GM23338 (cell line): ENCODE results near the gene CHRD. TPM values are rescaled to one million over a fixed set of nuclear protein-coding genes. Genes with fewer than 3 reads are reported as not detected.

Experiments
- ATAC-seq: fragments of 200-7000 bp; cut with Tn5 transposase; 3 replicates; pipeline ENCODE4 v1.9.1; 2020
- DNase-seq: peaks from one replicate; pipeline ENCODE4 v3.0.0-alpha.2; 2015; ENCODE audit warnings: low spot score
- H2AFZ ChIP-seq: fragments of 200-600 bp; sonication (generic); 2 replicates; pipeline ENCODE4 v1.8.0; 2016; ENCODE audit warnings: antibody characterized with exemption, mild to moderate bottlenecking, moderate library complexity
- H3F3A ChIP-seq: fragments of 200-600 bp; sonication (generic); replicated peaks from 2 replicates; pipeline ENCODE4 v1.8.0; 2017; ENCODE audit warnings: antibody characterized with exemption, mixed run types, low read depth
- H3K27ac ChIP-seq: fragments of 200-600 bp; sonication (generic); 2 replicates; pipeline ENCODE4 v1.6.1; 2016; ENCODE audit warnings: low read depth
- H3K27me3 ChIP-seq: fragments of 200-600 bp; sonication (generic); 2 replicates; pipeline ENCODE4 v1.8.0; 2016; ENCODE audit warnings: mild to moderate bottlenecking, mixed run types, moderate library complexity; ENCODE audit not compliant: insufficient read depth
- H3K36me3 ChIP-seq: fragments of 200-600 bp; sonication (generic); 2 replicates; pipeline ENCODE4 v1.8.0; 2016; ENCODE audit warnings: mild to moderate bottlenecking; ENCODE audit not compliant: insufficient read depth
- H3K4me1 ChIP-seq: fragments of 200-600 bp; sonication (generic); 2 replicates; pipeline ENCODE4 v1.8.0; 2016; ENCODE audit warnings: mild to moderate bottlenecking, moderate library complexity; ENCODE audit not compliant: insufficient read depth
- H3K4me2 ChIP-seq: fragments of 200-600 bp; sonication (generic); 2 replicates; pipeline ENCODE4 v1.7.1; 2017; ENCODE audit warnings: mixed run types
- H3K4me3 ChIP-seq: fragments of 200-600 bp; sonication (generic); 2 replicates; pipeline ENCODE4 v1.6.1; 2016; ENCODE audit warnings: mixed run types
- H3K79me2 ChIP-seq: fragments of 200-600 bp; sonication (generic); replicated peaks from 2 replicates; pipeline ENCODE4 v1.8.0; 2017; ENCODE audit warnings: mild to moderate bottlenecking; ENCODE audit not compliant: insufficient read depth
- H3K9me2 ChIP-seq: fragments of 200-600 bp; sonication (generic); 2 replicates; pipeline ENCODE4 v1.8.0; 2017; ENCODE audit not compliant: insufficient read depth
- H4K20me1 ChIP-seq: fragments of 200-600 bp; sonication (generic); replicated peaks from 2 replicates; pipeline ENCODE4 v1.8.0; 2017; ENCODE audit warnings: mild to moderate bottlenecking; ENCODE audit not compliant: insufficient read depth
- H3K27ac Mint-ChIP-seq: 2 replicates; pipeline ENCODE4 v1.8.0; 2020; ENCODE audit warnings: inconsistent platforms, mild to moderate bottlenecking, moderate library complexity, mixed read lengths
- H3K27me3 Mint-ChIP-seq: 3 replicates; pipeline ENCODE4 v1.8.0; 2022; ENCODE audit warnings: low read depth, mild to moderate bottlenecking, moderate library complexity, mixed read lengths, inconsistent platforms; ENCODE audit not compliant: insufficient read depth, poor library complexity
- H3K36me3 Mint-ChIP-seq: 3 replicates; pipeline ENCODE4 v1.8.0; 2021; ENCODE audit warnings: low read depth, mild to moderate bottlenecking, inconsistent platforms, moderate library complexity, mixed read lengths
- H3K4me1 Mint-ChIP-seq: 3 replicates; pipeline ENCODE4 v1.8.0; 2020; ENCODE audit warnings: mild to moderate bottlenecking, inconsistent platforms, mixed read lengths
- H3K4me3 Mint-ChIP-seq: 3 replicates; pipeline ENCODE4 v1.8.0; 2021; ENCODE audit warnings: moderate library complexity, mild to moderate bottlenecking, inconsistent platforms, mixed read lengths
- H3K9me3 Mint-ChIP-seq: 3 replicates; pipeline ENCODE4 v1.8.0; 2020; ENCODE audit warnings: moderate library complexity, mild to moderate bottlenecking, inconsistent platforms, mixed read lengths
- CREB1 ChIP-seq: fragments of 250-450 bp; sonication (Bioruptor Pico); IDR thresholded peaks from 2 replicates; pipeline ENCODE4 v1.5.0; 2020; ENCODE audit warnings: low read depth, mild to moderate bottlenecking, moderate library complexity
- CTCF ChIP-seq, 2 experiments: fragments of 200-600 bp in 1 of 2; sonication (generic) in 1 of 2; conservative IDR thresholded peaks; 2 replicates each; pipeline versions ENCODE4 v1.5.1 to v1.6.1; 2016 to 2017; ENCODE audit warnings: antibody characterized with exemption in 2 of 2, low read depth in 2 of 2, mild to moderate bottlenecking in 2 of 2, moderate library complexity in 1 of 2
- EZH2 ChIP-seq: fragments of 200-600 bp; sonication (generic); IDR thresholded peaks from one replicate; pipeline ENCODE4 v1.8.0; 2017; ENCODE audit warnings: antibody characterized with exemption, mild to moderate bottlenecking, low read depth; ENCODE audit not compliant: unreplicated experiment
- EZH2phosphoT487 ChIP-seq: fragments of 200-600 bp; sonication (generic); IDR thresholded peaks from one replicate; pipeline ENCODE4 v1.8.1; 2018; ENCODE audit warnings: antibody characterized with exemption; ENCODE audit not compliant: unreplicated experiment
- JUNB ChIP-seq: IDR thresholded peaks from one replicate; pipeline ENCODE4 v1.6.1; 2016; ENCODE audit warnings: antibody characterized with exemption; ENCODE audit not compliant: unreplicated experiment
- NANOG ChIP-seq: IDR thresholded peaks from 2 replicates; pipeline ENCODE4 v1.6.1; 2016; ENCODE audit warnings: antibody characterized with exemption, borderline replicate concordance
- POLR2AphosphoS5 ChIP-seq: IDR thresholded peaks from 2 replicates; pipeline ENCODE4 v1.6.1; 2016; ENCODE audit warnings: antibody characterized with exemption, low read depth
- REST ChIP-seq: IDR thresholded peaks from one replicate; pipeline ENCODE4 v1.6.1; 2018; ENCODE audit warnings: antibody characterized with exemption; ENCODE audit not compliant: unreplicated experiment
- STAT1 ChIP-seq: IDR thresholded peaks from one replicate; pipeline ENCODE4 v1.6.1; 2016; ENCODE audit warnings: antibody characterized with exemption; ENCODE audit not compliant: unreplicated experiment
- ZNF114 ChIP-seq: fragments of 250-450 bp; sonication (Bioruptor Pico); IDR thresholded peaks from 2 replicates; pipeline ENCODE4 v1.5.0; 2020; ENCODE audit warnings: mild to moderate bottlenecking, moderate library complexity
- ZNF331 ChIP-seq: fragments of 250-450 bp; sonication (Bioruptor Pico); IDR thresholded peaks from 2 replicates; pipeline ENCODE4 v1.5.0; 2020; ENCODE audit warnings: low read depth, mild to moderate bottlenecking, moderate library complexity
- polyA plus RNA-seq: library from polyadenylated mRNA; unstranded; fragments of >200 nt; fragmentation: Nextera tagmentation; extraction: Ambion mirVana; gene quantifications from 2 replicates; pipeline ENCODE4 v1.2.1, GENCODE V29; 2016
- total RNA-seq: library from RNA; depleted of rRNA; stranded (reverse); fragments of >200 nt; shearing (Covaris generic); gene quantifications from 2 replicates; pipeline ENCODE4 v1.2.3, GENCODE V29; 2014
- TF ChIP-seq, protein P1 (sequence below): fragments of 250-450 bp; sonication (Bioruptor Pico); IDR thresholded peaks from 2 replicates; pipeline ENCODE4 v1.5.0; 2020; ENCODE audit warnings: mild to moderate bottlenecking, moderate library complexity
- TF ChIP-seq, protein P2 (sequence below): IDR thresholded peaks from 2 replicates; pipeline ENCODE4 v1.6.1; 2016; ENCODE audit warnings: antibody characterized with exemption

The CHRD gene
- total and polyA plus RNA-seq, 2 experiments from 2014 or later, result 0.34 to 0.66 TPM

GRCh38 chr3:184439096-184439495 is 59.2 kb downstream of the CHRD start:
- H3K9me3 Mint-ChIP-seq, result peaks cover 4% of the 10 kb centered on the region; the same call in 1 of the 3 replicates
- Histone ChIP-seq H3F3A (no peaks in the 10 kb centered on the region), H3K27ac (no peak overlapping the region), H3K27me3 (no peaks in the 10 kb centered on the region), H3K4me1 (no peaks in the 10 kb centered on the region), H3K4me3 (no peak overlapping the region), H4K20me1 (no peaks in the 10 kb centered on the region), H3K79me2 (no peaks in the 10 kb centered on the region), H2AFZ (peak overlapping the region; percentile 32; the same call in 1 of the 2 replicates), H3K9me2 (no peaks in the 10 kb centered on the region), H3K36me3 (no peaks in the 10 kb centered on the region), H3K4me2 (no peak overlapping the region)
- no peak for TF ChIP-seq REST
- no peak for TF ChIP-seq EZH2
- no peak for TF ChIP-seq ZNF114
- no peak for TF ChIP-seq CTCF (conservative IDR thresholded peaks at IDR 0.05; ENCODE audit: low read depth in 2 of 2)
- no peak for TF ChIP-seq POLR2AphosphoS5
- TF ChIP-seq, protein P1, sequence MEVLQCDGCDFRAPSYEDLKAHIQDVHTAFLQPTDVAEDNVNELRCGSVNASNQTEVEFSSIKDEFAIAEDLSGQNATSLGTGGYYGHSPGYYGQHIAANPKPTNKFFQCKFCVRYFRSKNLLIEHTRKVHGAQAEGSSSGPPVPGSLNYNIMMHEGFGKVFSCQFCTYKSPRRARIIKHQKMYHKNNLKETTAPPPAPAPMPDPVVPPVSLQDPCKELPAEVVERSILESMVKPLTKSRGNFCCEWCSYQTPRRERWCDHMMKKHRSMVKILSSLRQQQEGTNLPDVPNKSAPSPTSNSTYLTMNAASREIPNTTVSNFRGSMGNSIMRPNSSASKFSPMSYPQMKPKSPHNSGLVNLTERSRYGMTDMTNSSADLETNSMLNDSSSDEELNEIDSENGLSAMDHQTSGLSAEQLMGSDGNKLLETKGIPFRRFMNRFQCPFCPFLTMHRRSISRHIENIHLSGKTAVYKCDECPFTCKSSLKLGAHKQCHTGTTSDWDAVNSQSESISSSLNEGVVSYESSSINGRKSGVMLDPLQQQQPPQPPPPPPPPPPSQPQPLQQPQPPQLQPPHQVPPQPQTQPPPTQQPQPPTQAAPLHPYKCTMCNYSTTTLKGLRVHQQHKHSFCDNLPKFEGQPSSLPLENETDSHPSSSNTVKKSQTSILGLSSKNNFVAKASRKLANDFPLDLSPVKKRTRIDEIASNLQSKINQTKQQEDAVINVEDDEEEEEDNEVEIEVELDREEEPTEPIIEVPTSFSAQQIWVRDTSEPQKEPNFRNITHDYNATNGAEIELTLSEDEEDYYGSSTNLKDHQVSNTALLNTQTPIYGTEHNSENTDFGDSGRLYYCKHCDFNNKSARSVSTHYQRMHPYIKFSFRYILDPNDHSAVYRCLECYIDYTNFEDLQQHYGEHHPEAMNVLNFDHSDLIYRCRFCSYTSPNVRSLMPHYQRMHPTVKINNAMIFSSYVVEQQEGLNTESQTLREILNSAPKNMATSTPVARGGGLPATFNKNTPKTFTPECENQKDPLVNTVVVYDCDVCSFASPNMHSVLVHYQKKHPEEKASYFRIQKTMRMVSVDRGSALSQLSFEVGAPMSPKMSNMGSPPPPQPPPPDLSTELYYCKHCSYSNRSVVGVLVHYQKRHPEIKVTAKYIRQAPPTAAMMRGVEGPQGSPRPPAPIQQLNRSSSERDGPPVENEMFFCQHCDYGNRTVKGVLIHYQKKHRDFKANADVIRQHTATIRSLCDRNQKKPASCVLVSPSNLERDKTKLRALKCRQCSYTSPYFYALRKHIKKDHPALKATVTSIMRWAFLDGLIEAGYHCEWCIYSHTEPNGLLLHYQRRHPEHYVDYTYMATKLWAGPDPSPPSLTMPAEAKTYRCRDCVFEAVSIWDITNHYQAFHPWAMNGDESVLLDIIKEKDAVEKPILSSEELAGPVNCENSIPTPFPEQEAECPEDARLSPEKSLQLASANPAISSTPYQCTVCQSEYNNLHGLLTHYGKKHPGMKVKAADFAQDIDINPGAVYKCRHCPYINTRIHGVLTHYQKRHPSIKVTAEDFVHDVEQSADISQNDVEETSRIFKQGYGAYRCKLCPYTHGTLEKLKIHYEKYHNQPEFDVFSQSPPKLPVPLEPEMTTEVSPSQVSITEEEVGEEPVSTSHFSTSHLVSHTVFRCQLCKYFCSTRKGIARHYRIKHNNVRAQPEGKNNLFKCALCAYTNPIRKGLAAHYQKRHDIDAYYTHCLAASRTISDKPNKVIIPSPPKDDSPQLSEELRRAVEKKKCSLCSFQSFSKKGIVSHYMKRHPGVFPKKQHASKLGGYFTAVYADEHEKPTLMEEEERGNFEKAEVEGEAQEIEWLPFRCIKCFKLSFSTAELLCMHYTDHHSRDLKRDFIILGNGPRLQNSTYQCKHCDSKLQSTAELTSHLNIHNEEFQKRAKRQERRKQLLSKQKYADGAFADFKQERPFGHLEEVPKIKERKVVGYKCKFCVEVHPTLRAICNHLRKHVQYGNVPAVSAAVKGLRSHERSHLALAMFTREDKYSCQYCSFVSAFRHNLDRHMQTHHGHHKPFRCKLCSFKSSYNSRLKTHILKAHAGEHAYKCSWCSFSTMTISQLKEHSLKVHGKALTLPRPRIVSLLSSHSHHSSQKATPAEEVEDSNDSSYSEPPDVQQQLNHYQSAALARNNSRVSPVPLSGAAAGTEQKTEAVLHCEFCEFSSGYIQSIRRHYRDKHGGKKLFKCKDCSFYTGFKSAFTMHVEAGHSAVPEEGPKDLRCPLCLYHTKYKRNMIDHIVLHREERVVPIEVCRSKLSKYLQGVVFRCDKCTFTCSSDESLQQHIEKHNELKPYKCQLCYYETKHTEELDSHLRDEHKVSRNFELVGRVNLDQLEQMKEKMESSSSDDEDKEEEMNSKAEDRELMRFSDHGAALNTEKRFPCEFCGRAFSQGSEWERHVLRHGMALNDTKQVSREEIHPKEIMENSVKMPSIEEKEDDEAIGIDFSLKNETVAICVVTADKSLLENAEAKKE (CRISPR knock-in tag), result no peak
- TF ChIP-seq NANOG, result no peak
- no peak for TF ChIP-seq EZH2phosphoT487
- no peak for TF ChIP-seq CREB1
- TF ChIP-seq ZNF331, result no peak
- TF ChIP-seq STAT1, result no peak
- TF ChIP-seq, protein P2, sequence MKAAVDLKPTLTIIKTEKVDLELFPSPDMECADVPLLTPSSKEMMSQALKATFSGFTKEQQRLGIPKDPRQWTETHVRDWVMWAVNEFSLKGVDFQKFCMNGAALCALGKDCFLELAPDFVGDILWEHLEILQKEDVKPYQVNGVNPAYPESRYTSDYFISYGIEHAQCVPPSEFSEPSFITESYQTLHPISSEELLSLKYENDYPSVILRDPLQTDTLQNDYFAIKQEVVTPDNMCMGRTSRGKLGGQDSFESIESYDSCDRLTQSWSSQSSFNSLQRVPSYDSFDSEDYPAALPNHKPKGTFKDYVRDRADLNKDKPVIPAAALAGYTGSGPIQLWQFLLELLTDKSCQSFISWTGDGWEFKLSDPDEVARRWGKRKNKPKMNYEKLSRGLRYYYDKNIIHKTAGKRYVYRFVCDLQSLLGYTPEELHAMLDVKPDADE, result no peak
- no peak for TF ChIP-seq JUNB
- H3K27me3 Mint-ChIP-seq, result peaks cover 4% of the 10 kb centered on the region
- no peak for ATAC-seq
- H3K4me1 Mint-ChIP-seq, result peaks cover 7% of the 10 kb centered on the region; the same call in 1 of the 3 replicates
- no peak for DNase-seq
- no peaks in the 10 kb centered on the region for H3K36me3 Mint-ChIP-seq
- no peak overlapping the region for H3K27ac Mint-ChIP-seq
- no peak overlapping the region for H3K4me3 Mint-ChIP-seq
